Progenitor cell of endocrine pancreas (in vitro differentiated cells): ENCODE measurements around the gene SDF2. TPM values are rescaled to one million over a fixed set of nuclear protein-coding genes. Genes with fewer than 3 reads are reported as not detected.
"Not testable (repeated sequence)": the region's sequence is repeated elsewhere in the genome, so short reads cannot be mapped to it uniquely, and the experiment has no call there.

Experiments
- DNase-seq: peaks from one replicate; pipeline ENCODE4 v3.0.0; 2021; ENCODE audit warnings: low spot score; ENCODE audit not compliant: unreplicated experiment
- H3K27ac Mint-ChIP-seq: 2 replicates; pipeline ENCODE4 v1.8.0; 2021; ENCODE audit warnings: mild to moderate bottlenecking, moderate library complexity, mixed read lengths
- H3K27me3 Mint-ChIP-seq: 2 replicates; pipeline ENCODE4 v1.8.0; 2021; ENCODE audit warnings: mixed read lengths
- H3K36me3 Mint-ChIP-seq: 2 replicates; pipeline ENCODE4 v1.8.0; 2022; ENCODE audit warnings: mixed read lengths; ENCODE audit not compliant: insufficient read depth
- H3K4me1 Mint-ChIP-seq: 2 replicates; pipeline ENCODE4 v1.8.0; 2021; ENCODE audit warnings: low read depth, mixed read lengths
- H3K4me3 Mint-ChIP-seq: 2 replicates; pipeline ENCODE4 v1.8.0; 2021; ENCODE audit warnings: low read depth, mild to moderate bottlenecking, moderate library complexity, mixed read lengths
- H3K9me3 Mint-ChIP-seq: 2 replicates; pipeline ENCODE4 v1.8.0; 2021; ENCODE audit warnings: low read depth, mixed read lengths
- CTCF ChIP-seq: fragments of 200-600 bp; sonication (generic); IDR thresholded peaks from one replicate; pipeline ENCODE4 v1.5.0; 2021; ENCODE audit warnings: antibody characterized with exemption, mild to moderate bottlenecking; ENCODE audit not compliant: unreplicated experiment
- total RNA-seq: library from RNA; stranded (reverse); gene quantifications from 2 replicates; pipeline ENCODE4 v1.2.1, GENCODE V29; 2021

Gene SDF2
- total RNA-seq, 1 donor from 2014 or later, result 53.3 TPM

DNA sequence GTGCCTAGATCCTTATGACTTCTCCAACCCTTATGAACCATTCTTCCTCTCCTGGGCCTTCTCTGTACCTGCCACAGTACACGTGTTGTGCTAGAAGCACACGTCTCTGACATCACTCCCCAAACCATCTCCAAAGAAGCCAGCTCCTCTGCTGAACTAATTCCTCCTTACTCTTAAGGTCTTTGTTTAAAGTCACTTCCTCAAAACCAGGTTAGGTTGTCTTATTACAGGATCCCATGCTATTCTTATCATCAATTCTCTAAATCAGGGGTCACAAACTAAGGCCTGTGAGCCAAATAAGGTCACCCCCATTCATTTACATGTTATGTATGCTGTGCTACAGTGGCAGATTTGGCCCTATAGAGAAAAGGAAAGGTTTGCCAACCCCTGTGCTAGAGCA, 4.3 kb upstream of the SDF2 start:
- Mint-ChIP-seq H3K27me3 (no peaks in the 10 kb centered on the region), H3K36me3 (peaks cover 12% of the 10 kb centered on the region), H3K4me3 (no peak overlapping the region), H3K4me1 (peaks cover 23% of the 10 kb centered on the region), H3K27ac (no peak overlapping the region), H3K9me3 (no peaks in the 10 kb centered on the region)
- DNase-seq, result no peak
- TF ChIP-seq CTCF, result no peak

GRCh38 chr17:28663723-28664122, 2.0 kb upstream of the SDF2 start:
- no peak for DNase-seq
- Mint-ChIP-seq H3K9me3 (peaks cover 4% of the 10 kb centered on the region), H3K36me3 (peaks cover 24% of the 10 kb centered on the region), H3K27ac (peak overlapping the region; percentile 57), H3K4me3 (peak overlapping the region; percentile 100), H3K4me1 (peaks cover 25% of the 10 kb centered on the region), H3K27me3 (no peaks in the 10 kb centered on the region)
- no peak for TF ChIP-seq CTCF

DNA sequence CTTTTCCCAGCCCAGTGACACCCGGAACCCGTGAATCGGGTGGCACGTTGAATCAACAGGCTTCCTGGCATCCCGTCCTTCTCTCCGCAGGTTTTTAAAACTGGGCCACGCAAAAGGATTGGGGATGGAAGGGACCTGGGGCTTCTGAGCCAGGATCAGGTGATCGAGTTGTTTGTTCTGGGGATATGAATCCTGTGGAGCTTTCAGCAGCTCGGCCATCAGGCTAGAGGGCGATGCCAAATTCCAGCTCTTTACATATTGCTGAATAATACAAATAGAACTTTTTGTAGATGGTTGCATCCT, 772 bp upstream of the SDF2 start:
- Mint-ChIP-seq H3K4me3 (peak overlapping the region; percentile 100), H3K9me3 (peaks cover 4% of the 10 kb centered on the region), H3K36me3 (peaks cover 32% of the 10 kb centered on the region), H3K27me3 (no peaks in the 10 kb centered on the region), H3K27ac (peak overlapping the region; percentile 99), H3K4me1 (peaks cover 25% of the 10 kb centered on the region)
- DNase-seq, result no peak
- no peak for TF ChIP-seq CTCF

GRCh38 chr17:28659497-28659881, 2.2 kb downstream of the SDF2 start:
- H3K27me3 Mint-ChIP-seq, H3K9me3 Mint-ChIP-seq, H3K27ac Mint-ChIP-seq, DNase-seq, H3K4me3 Mint-ChIP-seq: not testable (repeated sequence)
- peaks cover 31% of the 10 kb centered on the region for H3K36me3 Mint-ChIP-seq
- peaks cover 22% of the 10 kb centered on the region for H3K4me1 Mint-ChIP-seq

DNA sequence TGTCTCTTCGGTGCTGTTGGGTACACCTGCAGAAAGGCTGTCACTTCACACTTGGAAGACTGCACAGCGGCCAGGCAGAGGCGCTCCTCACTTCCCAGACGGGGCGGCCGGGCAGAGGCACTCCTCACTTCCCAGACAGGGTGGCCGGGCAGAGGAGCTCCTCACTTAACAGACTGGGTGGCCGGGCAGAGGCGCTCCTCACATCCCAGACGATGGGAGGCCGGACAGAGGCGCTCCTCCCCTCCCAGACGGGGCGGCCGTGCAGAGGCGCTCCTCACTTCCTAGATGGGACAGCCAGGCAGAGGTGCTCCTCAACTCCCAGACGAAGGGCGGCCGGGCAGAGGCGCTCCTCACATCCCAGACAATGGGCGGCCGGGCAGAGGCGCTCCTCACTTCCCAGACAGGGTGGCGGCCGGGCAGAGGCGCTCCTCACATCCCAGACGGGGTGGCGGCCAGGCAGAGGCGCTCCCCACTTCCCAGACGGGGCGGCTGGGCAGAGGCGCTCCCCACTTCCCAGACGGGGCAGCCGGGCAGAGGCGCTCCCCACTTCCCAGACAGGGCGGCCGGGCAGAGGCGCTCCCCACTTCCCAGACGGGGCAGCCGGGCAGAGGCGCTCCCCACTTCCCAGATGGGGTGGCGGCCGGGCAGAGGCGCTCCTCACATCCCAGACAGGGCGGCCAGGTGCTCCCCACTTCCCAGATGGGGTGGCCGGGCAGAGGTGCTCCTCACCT, 2.8 kb downstream of the SDF2 start:
- Mint-ChIP-seq H3K36me3 (peaks cover 30% of the 10 kb centered on the region), H3K4me1 (peaks cover 20% of the 10 kb centered on the region)
- not testable (repeated sequence) for H3K9me3 Mint-ChIP-seq, H3K27me3 Mint-ChIP-seq, H3K27ac Mint-ChIP-seq, H3K4me3 Mint-ChIP-seq, DNase-seq

DNA sequence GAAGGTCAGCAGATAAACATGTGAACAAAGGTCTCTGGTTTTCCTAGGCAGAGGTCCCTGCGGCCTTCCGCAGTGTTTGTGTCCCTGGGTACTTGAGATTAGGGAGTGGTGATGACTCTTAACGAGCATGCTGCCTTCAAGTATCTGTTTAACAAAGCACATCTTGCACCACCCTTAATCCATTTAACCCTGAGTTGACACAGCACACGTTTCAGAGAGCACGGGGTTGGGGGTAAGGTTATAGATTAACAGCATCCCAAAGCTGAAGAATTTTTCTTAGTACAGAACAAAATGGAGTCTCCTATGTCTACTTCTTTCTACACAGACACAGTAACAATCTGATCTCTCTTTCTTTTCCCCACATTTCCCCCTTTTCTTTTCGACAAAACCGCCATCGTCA, 3.4 kb downstream of the SDF2 start:
- not testable (repeated sequence) for H3K9me3 Mint-ChIP-seq, DNase-seq, H3K27ac Mint-ChIP-seq, H3K4me3 Mint-ChIP-seq, H3K27me3 Mint-ChIP-seq
- Mint-ChIP-seq H3K36me3 (peaks cover 29% of the 10 kb centered on the region), H3K4me1 (peaks cover 16% of the 10 kb centered on the region)

GRCh38 chr17:28657756-28658155, 4.0 kb downstream of the SDF2 start:
- no peak overlapping the region for H3K27ac Mint-ChIP-seq
- H3K9me3 Mint-ChIP-seq, result peaks cover 4% of the 10 kb centered on the region
- no peak overlapping the region for H3K4me3 Mint-ChIP-seq
- no peak for TF ChIP-seq CTCF
- no peaks in the 10 kb centered on the region for H3K27me3 Mint-ChIP-seq
- peaks cover 10% of the 10 kb centered on the region for H3K4me1 Mint-ChIP-seq
- peaks cover 29% of the 10 kb centered on the region for H3K36me3 Mint-ChIP-seq
- DNase-seq, result no peak
